Left lung (tissue), 10 donors: ENCODE data around the gene HOMER3. TPM values are rescaled to one million over a fixed set of nuclear protein-coding genes. Genes with fewer than 3 reads are reported as not detected.

Experiments
- ATAC-seq: fragments of 200-7000 bp; cut with Tn5 transposase; one replicate; pipeline ENCODE4 v1.9.1; 2020; ENCODE audit warnings: moderate library complexity
- DNase-seq, 4 donors: peaks; one replicate each; pipeline ENCODE4 v3.0.0-alpha.2; 2013 to 2020
- H3K27ac ChIP-seq, 2 donors: fragments of 200-600 bp; sonication (generic) in 1 of 2; one replicate each; pipeline versions ENCODE4 v1.5.0 to v1.8.0; 2020 to 2021
- H3K27me3 ChIP-seq, 2 donors: fragments of 200-600 bp; sonication (generic) in 1 of 2; one replicate each; pipeline versions ENCODE4 v1.5.0 to v1.8.0; 2020 to 2021
- H3K36me3 ChIP-seq, 2 donors: fragments of 200-600 bp; sonication (generic) in 1 of 2; one replicate each; pipeline versions ENCODE4 v1.5.0 to v1.8.0; 2020 to 2021
- H3K4me1 ChIP-seq, 2 donors: fragments of 200-600 bp; one replicate each; pipeline ENCODE4 v1.8.0; 2021
- H3K4me3 ChIP-seq, 2 donors: fragments of 200-600 bp; sonication (generic) in 1 of 2; one replicate each; pipeline versions ENCODE4 v1.5.0 to v1.8.0; 2020 to 2021; ENCODE audit warnings: mild to moderate bottlenecking in 1 of 2
- H3K9me3 ChIP-seq, 2 donors: fragments of 200-600 bp; sonication (generic) in 1 of 2; one replicate each; pipeline versions ENCODE4 v1.5.0 to v1.8.0; 2020 to 2021
- CTCF ChIP-seq, 2 donors: fragments of 200-600 bp; sonication (generic) in 1 of 2; IDR thresholded peaks; one replicate each; pipeline versions ENCODE4 v1.5.0 to v1.8.0; 2021; ENCODE audit warnings: antibody characterized with exemption in 2 of 2
- intact Hi-C, 2 donors: fragments of 100-400 bp; cut with DNase I; formaldehyde crosslinking; loops; one replicate each; pipeline versions ENCODE4 v1.11.2 to v1.14.2; 2022
- polyA plus RNA-seq, 6 donors: library from polyadenylated mRNA; unstranded; fragments of 120-200 nt; gene quantifications; one replicate each; pipeline ENCODE4 v1.2.1, GENCODE V29; 2013; ENCODE audit not compliant: insufficient read length in 6 of 6
- total RNA-seq, 2 donors: library from RNA; stranded (reverse); fragmentation: NEBNext Ultra II Directional; extraction: Animal tissue kit (Norgen Biotek cat#: 25700); gene quantifications; one replicate each; pipeline ENCODE4 v1.2.1, GENCODE V29; 2021
- donor health status: DM: no; HTN: yes; CAD: no.
- donor health status: DM: no; HTN: no; CAD: no.

HOMER3 gene
- total and polyA plus RNA-seq, 8 donors: 27.6 to 68.0 (median 53.0) TPM

- TF ChIP-seq CTCF (IDR thresholded peaks at IDR 0.05): no peak
- ATAC-seq: no peak
- Histone ChIP-seq H3K27ac (no peak overlapping the region), H3K4me1 (peaks cover 0 to 16% of the 10 kb centered on the region in 2 donors), H3K4me3 (no peak overlapping the region), H3K9me3 (no peaks in the 10 kb centered on the region), H3K36me3 (peaks cover 0 to 45% of the 10 kb centered on the region in 2 donors), H3K27me3 (peaks cover 15 to 41% of the 10 kb centered on the region in 2 donors)
- DNase-seq: peak in 1 of 4 donors; percentile 53
- intact Hi-C loops: no loop called here
Observed at GRCh38 chr19:18898081-18898606, 42.9 kb downstream of the HOMER3 start.

- peaks cover 15 to 49% of the 10 kb centered on the region in 2 donors for H3K27me3 ChIP-seq
- H3K36me3 ChIP-seq: peaks cover 0 to 40% of the 10 kb centered on the region in 2 donors
- peaks cover 0 to 16% of the 10 kb centered on the region in 2 donors for H3K4me1 ChIP-seq
- no peak overlapping the region for H3K27ac ChIP-seq
- no peak overlapping the region for H3K4me3 ChIP-seq
- no peaks in the 10 kb centered on the region for H3K9me3 ChIP-seq
- no peak for TF ChIP-seq CTCF (IDR thresholded peaks at IDR 0.05)
- no peak for DNase-seq
- intact Hi-C loops: no loop called here
- no peak for ATAC-seq
Observed at GRCh38 chr19:18897094-18898029, 43.7 kb downstream of the HOMER3 start.

GRCh38 chr19:18896421-18896841 lies 44.6 kb downstream of the HOMER3 start:
- TF ChIP-seq CTCF (IDR thresholded peaks at IDR 0.05): no peak
- DNase-seq: peak in 1 of 4 donors; percentile 81
- Histone ChIP-seq H3K36me3 (peaks cover 0 to 30% of the 10 kb centered on the region in 2 donors), H3K27me3 (peaks cover 15 to 49% of the 10 kb centered on the region in 2 donors), H3K4me1 (peaks cover 0 to 16% of the 10 kb centered on the region in 2 donors), H3K27ac (no peak overlapping the region), H3K4me3 (no peak overlapping the region), H3K9me3 (no peaks in the 10 kb centered on the region)
- intact Hi-C loops: no loop called here
- ATAC-seq: no peak

- peaks cover 15 to 49% of the 10 kb centered on the region in 2 donors for H3K27me3 ChIP-seq
- H3K9me3 ChIP-seq: no peaks in the 10 kb centered on the region
- H3K4me3 ChIP-seq: peak within 1 kb of the TSS; percentile 12 to 28
- ATAC-seq (no peak), DNase-seq (no peak)
- TF ChIP-seq CTCF (IDR thresholded peaks at IDR 0.05): no peak
- peaks cover 0 to 16% of the 10 kb centered on the region in 2 donors for H3K4me1 ChIP-seq
- H3K36me3 ChIP-seq: peaks cover 0 to 25% of the 10 kb centered on the region in 2 donors
- intact Hi-C loops: no loop called here
- no peak within 1 kb of the TSS for H3K27ac ChIP-seq
Observed at GRCh38 chr19:18895824-18896341, 45.1 kb downstream of the HOMER3 start, which contains the start of gene CERS1. Gene CERS1, minus strand, starts transcription at chr19:18896158. Its CDS starts 86 bp downstream, at chr19:18896072.
